ENCODE results near the gene ATP6V0E2. TPM values are rescaled to one million over a fixed set of nuclear protein-coding genes. Genes with fewer than 3 reads are reported as not detected.
"Not testable (repeated sequence)": the region's sequence is repeated elsewhere in the genome, so short reads cannot be mapped to it uniquely, and the experiment has no call there.

Gene ATP6V0E2
- total RNA-seq, 1 experiment from 2014 or later = 25.5 TPM

DNA sequence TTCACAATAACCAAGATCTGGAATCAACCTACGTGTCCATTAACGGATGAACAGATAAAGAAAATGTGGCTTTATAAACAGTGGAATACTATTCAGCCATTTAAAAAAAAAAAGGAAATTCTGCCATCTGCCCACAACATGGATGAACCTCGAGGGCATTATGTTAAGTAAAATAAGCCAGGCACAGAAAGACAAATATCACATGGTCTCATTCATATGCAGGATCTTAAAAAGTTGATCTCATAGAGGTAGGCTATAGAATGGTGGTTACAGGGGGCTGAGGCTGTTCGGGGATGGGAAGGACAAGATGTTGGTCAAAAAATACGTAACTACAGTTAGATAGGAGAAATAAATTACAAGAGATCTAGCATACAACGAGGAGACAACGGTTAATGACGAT, 21.2 kb downstream of the ATP6V0E2 start:
- H3K27ac ChIP-seq (ENCODE audit: low read depth, low read length); RAD21 ChIA-PET (ENCODE audit: low non-redundant PET in 1 of 2, low total read pairs in 2 of 2, uncharacterized antibody in 2 of 2, unreplicated experiment in 2 of 2); H4K20me1 ChIP-seq (ENCODE audit: insufficient read depth); H3K9ac ChIP-seq (ENCODE audit: low read length); BruUV-seq (replicated peaks); H3K9me3 ChIP-seq (ENCODE audit: control insufficient read depth in 1 of 2, insufficient read depth in 1 of 2, low read depth in 1 of 2, low read length in 2 of 2); H3K9me2 ChIP-seq (ENCODE audit: insufficient read depth); POLR2A ChIA-PET; H3K4me3 ChIP-seq (replicated peaks in 1 of 2; ENCODE audit: low read depth in 1 of 2, low read length in 2 of 2); ATAC-seq; DNase-seq (ENCODE audit: low read depth, low spot score); H3K79me2 ChIP-seq (ENCODE audit: insufficient read depth, low read length); CTCF ChIA-PET; H3K36me3 ChIP-seq (ENCODE audit: control insufficient read depth in 1 of 2, insufficient read depth in 2 of 2, low read length in 2 of 2); H2AFZ ChIP-seq (ENCODE audit: low read depth, low read length, poor library complexity, severe bottlenecking); H3K27me3 ChIP-seq (ENCODE audit: insufficient read depth, low read length); H3K4me2 ChIP-seq (ENCODE audit: low read length); intact Hi-C loops (cut with micrococcal nuclease); H3K4me1 ChIP-seq (ENCODE audit: control insufficient read depth in 1 of 2, insufficient read depth in 2 of 2, low read length in 2 of 2): not testable (repeated sequence)

DNA sequence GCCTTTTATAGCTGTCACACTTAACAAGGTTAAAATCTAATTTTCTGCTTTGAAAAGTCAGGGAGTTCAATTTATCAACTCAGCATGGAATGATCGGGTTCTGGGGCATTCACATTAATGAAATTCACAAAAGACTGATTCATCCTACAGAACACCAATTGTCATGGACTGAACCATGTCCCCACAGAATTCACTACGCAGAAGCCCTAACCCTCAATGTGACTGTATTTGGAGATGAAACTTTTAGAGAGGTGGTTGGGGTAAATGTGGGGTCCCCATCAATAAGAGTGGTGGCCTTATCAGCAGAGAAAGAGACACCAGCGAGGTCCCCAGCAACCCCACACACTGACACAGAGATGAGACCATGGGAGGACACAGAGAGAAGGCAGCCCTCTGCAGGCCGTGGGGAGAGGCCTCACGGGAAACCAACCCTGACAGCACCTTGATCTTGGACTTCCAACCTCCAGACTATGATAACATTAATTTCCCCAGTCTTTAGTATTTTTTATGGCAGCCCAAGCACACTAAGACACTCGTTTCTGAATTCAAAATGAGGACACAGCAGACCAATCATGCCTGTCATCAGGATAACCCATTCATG, 34.1 kb downstream of the ATP6V0E2 start:
- H3K9me3 ChIP-seq (ENCODE audit: control insufficient read depth in 1 of 2, insufficient read depth in 1 of 2, low read depth in 1 of 2, low read length in 2 of 2); H3K27ac ChIP-seq (ENCODE audit: low read depth, low read length); RAD21 ChIA-PET (ENCODE audit: low non-redundant PET in 1 of 2, low total read pairs in 2 of 2, uncharacterized antibody in 2 of 2, unreplicated experiment in 2 of 2); POLR2A ChIA-PET; BruUV-seq (replicated peaks); CTCF ChIA-PET; ATAC-seq; H3K4me1 ChIP-seq (ENCODE audit: control insufficient read depth in 1 of 2, insufficient read depth in 2 of 2, low read length in 2 of 2); DNase-seq (ENCODE audit: low read depth, low spot score); H3K79me2 ChIP-seq (ENCODE audit: insufficient read depth, low read length); H3K9ac ChIP-seq (ENCODE audit: low read length); H3K36me3 ChIP-seq (ENCODE audit: control insufficient read depth in 1 of 2, insufficient read depth in 2 of 2, low read length in 2 of 2); H3K27me3 ChIP-seq (ENCODE audit: insufficient read depth, low read length); H4K20me1 ChIP-seq (ENCODE audit: insufficient read depth); intact Hi-C loops (cut with micrococcal nuclease); H3K4me2 ChIP-seq (ENCODE audit: low read length); H3K4me3 ChIP-seq (replicated peaks in 1 of 2; ENCODE audit: low read depth in 1 of 2, low read length in 2 of 2); H3K9me2 ChIP-seq (ENCODE audit: insufficient read depth); H2AFZ ChIP-seq (ENCODE audit: low read depth, low read length, poor library complexity, severe bottlenecking): not testable (repeated sequence)

DNA sequence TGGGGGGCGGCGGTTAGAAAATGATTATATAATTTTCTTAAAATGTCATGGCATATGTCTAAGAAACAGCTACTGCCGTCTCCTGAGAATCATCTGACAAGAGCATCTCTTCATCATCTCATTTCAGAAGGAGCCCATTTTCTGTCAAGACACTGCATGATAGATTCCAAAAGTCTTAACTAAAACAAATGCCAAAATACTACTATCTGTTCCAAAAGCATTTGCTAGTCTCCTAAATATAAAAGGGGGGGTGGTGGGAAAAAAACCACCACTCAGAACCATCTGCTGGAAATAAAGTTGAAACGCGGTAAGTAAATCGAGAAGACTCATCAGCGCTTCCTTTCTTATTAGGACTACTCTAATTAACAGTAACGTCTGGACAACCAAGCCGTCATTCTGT, 36.5 kb downstream of the ATP6V0E2 start:
- H3K9ac ChIP-seq (ENCODE audit: low read length); DNase-seq (ENCODE audit: low read depth, low spot score); H4K20me1 ChIP-seq (ENCODE audit: insufficient read depth); ATAC-seq; CTCF ChIA-PET; POLR2A ChIA-PET; BruUV-seq (replicated peaks); H3K9me2 ChIP-seq (ENCODE audit: insufficient read depth); intact Hi-C loops (cut with micrococcal nuclease); H3K27me3 ChIP-seq (ENCODE audit: insufficient read depth, low read length); H3K27ac ChIP-seq (ENCODE audit: low read depth, low read length); H3K9me3 ChIP-seq (ENCODE audit: control insufficient read depth in 1 of 2, insufficient read depth in 1 of 2, low read depth in 1 of 2, low read length in 2 of 2); H3K79me2 ChIP-seq (ENCODE audit: insufficient read depth, low read length); H3K4me1 ChIP-seq (ENCODE audit: control insufficient read depth in 1 of 2, insufficient read depth in 2 of 2, low read length in 2 of 2); RAD21 ChIA-PET (ENCODE audit: low non-redundant PET in 1 of 2, low total read pairs in 2 of 2, uncharacterized antibody in 2 of 2, unreplicated experiment in 2 of 2); H3K4me2 ChIP-seq (ENCODE audit: low read length); H3K36me3 ChIP-seq (ENCODE audit: control insufficient read depth in 1 of 2, insufficient read depth in 2 of 2, low read length in 2 of 2); H3K4me3 ChIP-seq (replicated peaks in 1 of 2; ENCODE audit: low read depth in 1 of 2, low read length in 2 of 2); H2AFZ ChIP-seq (ENCODE audit: low read depth, low read length, poor library complexity, severe bottlenecking): not testable (repeated sequence)

DNA sequence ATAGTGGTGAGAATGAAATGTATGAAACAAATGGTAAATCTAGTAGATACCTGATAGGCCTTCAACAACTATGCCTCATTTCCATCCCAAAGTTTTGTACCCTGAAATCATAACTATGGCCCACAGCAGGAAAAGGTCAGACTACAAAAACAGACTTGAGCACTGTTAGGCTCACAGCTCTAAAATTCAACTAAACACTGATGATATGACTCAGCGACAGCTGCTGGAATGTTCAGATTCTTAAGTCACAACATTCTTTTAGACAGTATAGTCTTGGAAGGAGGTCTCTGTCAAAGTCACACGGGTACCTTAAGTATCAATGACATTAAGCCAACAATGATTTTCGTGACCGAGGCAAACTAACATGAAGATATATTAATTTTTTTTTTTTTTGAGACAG, 38.4 kb downstream of the ATP6V0E2 start:
- H2AFZ ChIP-seq (ENCODE audit: low read depth, low read length, poor library complexity, severe bottlenecking); intact Hi-C loops (cut with micrococcal nuclease); ATAC-seq; CTCF ChIA-PET; H3K27ac ChIP-seq (ENCODE audit: low read depth, low read length); H3K79me2 ChIP-seq (ENCODE audit: insufficient read depth, low read length); H4K20me1 ChIP-seq (ENCODE audit: insufficient read depth); H3K9me2 ChIP-seq (ENCODE audit: insufficient read depth); DNase-seq (ENCODE audit: low read depth, low spot score); BruUV-seq (replicated peaks); RAD21 ChIA-PET (ENCODE audit: low non-redundant PET in 1 of 2, low total read pairs in 2 of 2, uncharacterized antibody in 2 of 2, unreplicated experiment in 2 of 2); H3K27me3 ChIP-seq (ENCODE audit: insufficient read depth, low read length); H3K4me3 ChIP-seq (replicated peaks in 1 of 2; ENCODE audit: low read depth in 1 of 2, low read length in 2 of 2); H3K9me3 ChIP-seq (ENCODE audit: control insufficient read depth in 1 of 2, insufficient read depth in 1 of 2, low read depth in 1 of 2, low read length in 2 of 2); H3K4me2 ChIP-seq (ENCODE audit: low read length); H3K36me3 ChIP-seq (ENCODE audit: control insufficient read depth in 1 of 2, insufficient read depth in 2 of 2, low read length in 2 of 2); H3K4me1 ChIP-seq (ENCODE audit: control insufficient read depth in 1 of 2, insufficient read depth in 2 of 2, low read length in 2 of 2); H3K9ac ChIP-seq (ENCODE audit: low read length); POLR2A ChIA-PET: not testable (repeated sequence)

DNA sequence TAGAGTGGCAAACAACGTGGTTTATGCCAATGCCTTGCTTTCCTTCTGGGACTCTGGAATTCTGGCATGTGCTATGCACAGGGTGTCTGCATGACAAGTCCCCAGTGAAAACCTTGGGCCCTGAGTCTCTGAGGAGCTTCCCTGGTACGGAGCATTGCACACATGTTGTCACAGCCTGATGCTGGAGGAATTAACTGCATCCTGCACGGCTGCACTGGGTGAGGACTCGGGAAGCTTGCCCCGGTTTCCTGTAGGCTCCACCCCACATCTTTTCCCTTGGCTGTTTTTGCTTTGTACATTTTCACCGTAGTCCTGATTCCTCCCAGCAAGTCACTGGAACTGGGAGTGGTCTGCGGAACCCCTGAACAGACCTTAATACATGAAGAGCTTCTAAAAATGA, 52.6 kb downstream of the ATP6V0E2 start:
- DNase-seq (ENCODE audit: low read depth, low spot score); CTCF ChIA-PET; BruUV-seq (replicated peaks); RAD21 ChIA-PET (ENCODE audit: low non-redundant PET in 1 of 2, low total read pairs in 2 of 2, uncharacterized antibody in 2 of 2, unreplicated experiment in 2 of 2); H3K9me2 ChIP-seq (ENCODE audit: insufficient read depth); H3K9me3 ChIP-seq (ENCODE audit: control insufficient read depth in 1 of 2, insufficient read depth in 1 of 2, low read depth in 1 of 2, low read length in 2 of 2); H3K4me3 ChIP-seq (replicated peaks in 1 of 2; ENCODE audit: low read depth in 1 of 2, low read length in 2 of 2); POLR2A ChIA-PET; H3K27me3 ChIP-seq (ENCODE audit: insufficient read depth, low read length); H3K4me2 ChIP-seq (ENCODE audit: low read length); ATAC-seq; H3K9ac ChIP-seq (ENCODE audit: low read length); H3K79me2 ChIP-seq (ENCODE audit: insufficient read depth, low read length); H2AFZ ChIP-seq (ENCODE audit: low read depth, low read length, poor library complexity, severe bottlenecking); H3K27ac ChIP-seq (ENCODE audit: low read depth, low read length); intact Hi-C loops (cut with micrococcal nuclease); H3K4me1 ChIP-seq (ENCODE audit: control insufficient read depth in 1 of 2, insufficient read depth in 2 of 2, low read length in 2 of 2); H3K36me3 ChIP-seq (ENCODE audit: control insufficient read depth in 1 of 2, insufficient read depth in 2 of 2, low read length in 2 of 2); H4K20me1 ChIP-seq (ENCODE audit: insufficient read depth): not testable (repeated sequence)
